ENCODE data around the gene KANK3.

DNA sequence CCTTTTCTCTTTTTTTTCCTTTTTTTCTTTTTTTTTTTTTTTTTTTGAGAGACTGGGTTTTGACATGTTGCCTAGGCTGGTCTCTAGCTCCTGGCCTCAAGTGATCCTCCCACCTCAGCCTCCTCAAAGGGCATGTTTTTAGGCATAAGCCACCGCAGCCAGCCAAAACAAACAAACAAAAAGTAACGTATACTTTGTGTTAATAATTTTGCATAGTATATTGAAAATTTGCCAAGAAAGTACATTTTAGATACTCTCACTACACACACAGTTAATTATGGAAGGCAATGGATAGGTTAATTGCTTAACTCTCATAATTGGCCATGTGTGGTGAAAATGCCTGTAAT lies 45.5 kb upstream of the KANK3 start:
- TF ChIP-seq, protein P1, sequence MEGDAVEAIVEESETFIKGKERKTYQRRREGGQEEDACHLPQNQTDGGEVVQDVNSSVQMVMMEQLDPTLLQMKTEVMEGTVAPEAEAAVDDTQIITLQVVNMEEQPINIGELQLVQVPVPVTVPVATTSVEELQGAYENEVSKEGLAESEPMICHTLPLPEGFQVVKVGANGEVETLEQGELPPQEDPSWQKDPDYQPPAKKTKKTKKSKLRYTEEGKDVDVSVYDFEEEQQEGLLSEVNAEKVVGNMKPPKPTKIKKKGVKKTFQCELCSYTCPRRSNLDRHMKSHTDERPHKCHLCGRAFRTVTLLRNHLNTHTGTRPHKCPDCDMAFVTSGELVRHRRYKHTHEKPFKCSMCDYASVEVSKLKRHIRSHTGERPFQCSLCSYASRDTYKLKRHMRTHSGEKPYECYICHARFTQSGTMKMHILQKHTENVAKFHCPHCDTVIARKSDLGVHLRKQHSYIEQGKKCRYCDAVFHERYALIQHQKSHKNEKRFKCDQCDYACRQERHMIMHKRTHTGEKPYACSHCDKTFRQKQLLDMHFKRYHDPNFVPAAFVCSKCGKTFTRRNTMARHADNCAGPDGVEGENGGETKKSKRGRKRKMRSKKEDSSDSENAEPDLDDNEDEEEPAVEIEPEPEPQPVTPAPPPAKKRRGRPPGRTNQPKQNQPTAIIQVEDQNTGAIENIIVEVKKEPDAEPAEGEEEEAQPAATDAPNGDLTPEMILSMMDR (IDR thresholded peaks at IDR 0.05) = no peak
- TF ChIP-seq POLR2A (IDR thresholded peaks at IDR 0.05) = no peak

Measured in prostate gland (tissue), 2 donors.